ENCODE results near the gene ECHS1.

- TF ChIP-seq, protein P1, sequence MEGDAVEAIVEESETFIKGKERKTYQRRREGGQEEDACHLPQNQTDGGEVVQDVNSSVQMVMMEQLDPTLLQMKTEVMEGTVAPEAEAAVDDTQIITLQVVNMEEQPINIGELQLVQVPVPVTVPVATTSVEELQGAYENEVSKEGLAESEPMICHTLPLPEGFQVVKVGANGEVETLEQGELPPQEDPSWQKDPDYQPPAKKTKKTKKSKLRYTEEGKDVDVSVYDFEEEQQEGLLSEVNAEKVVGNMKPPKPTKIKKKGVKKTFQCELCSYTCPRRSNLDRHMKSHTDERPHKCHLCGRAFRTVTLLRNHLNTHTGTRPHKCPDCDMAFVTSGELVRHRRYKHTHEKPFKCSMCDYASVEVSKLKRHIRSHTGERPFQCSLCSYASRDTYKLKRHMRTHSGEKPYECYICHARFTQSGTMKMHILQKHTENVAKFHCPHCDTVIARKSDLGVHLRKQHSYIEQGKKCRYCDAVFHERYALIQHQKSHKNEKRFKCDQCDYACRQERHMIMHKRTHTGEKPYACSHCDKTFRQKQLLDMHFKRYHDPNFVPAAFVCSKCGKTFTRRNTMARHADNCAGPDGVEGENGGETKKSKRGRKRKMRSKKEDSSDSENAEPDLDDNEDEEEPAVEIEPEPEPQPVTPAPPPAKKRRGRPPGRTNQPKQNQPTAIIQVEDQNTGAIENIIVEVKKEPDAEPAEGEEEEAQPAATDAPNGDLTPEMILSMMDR (IDR thresholded peaks at IDR 0.05), result no peak
- TF ChIP-seq POLR2A (IDR thresholded peaks at IDR 0.05), result no peak
Measured at GRCh38 chr10:133370030-133370786, 2.9 kb downstream of the ECHS1 start.

Measured in suprapubic skin (tissue), 3 donors.